IPS-NIHi7 (cell line): ENCODE results near the gene HTT.

Experiments
- DNase-seq: peaks from one replicate; pipeline ENCODE4 v3.0.0; 2012; ENCODE audit warnings: mixed read lengths; ENCODE audit errors: extremely low spot score

Gene HTT

DNA sequence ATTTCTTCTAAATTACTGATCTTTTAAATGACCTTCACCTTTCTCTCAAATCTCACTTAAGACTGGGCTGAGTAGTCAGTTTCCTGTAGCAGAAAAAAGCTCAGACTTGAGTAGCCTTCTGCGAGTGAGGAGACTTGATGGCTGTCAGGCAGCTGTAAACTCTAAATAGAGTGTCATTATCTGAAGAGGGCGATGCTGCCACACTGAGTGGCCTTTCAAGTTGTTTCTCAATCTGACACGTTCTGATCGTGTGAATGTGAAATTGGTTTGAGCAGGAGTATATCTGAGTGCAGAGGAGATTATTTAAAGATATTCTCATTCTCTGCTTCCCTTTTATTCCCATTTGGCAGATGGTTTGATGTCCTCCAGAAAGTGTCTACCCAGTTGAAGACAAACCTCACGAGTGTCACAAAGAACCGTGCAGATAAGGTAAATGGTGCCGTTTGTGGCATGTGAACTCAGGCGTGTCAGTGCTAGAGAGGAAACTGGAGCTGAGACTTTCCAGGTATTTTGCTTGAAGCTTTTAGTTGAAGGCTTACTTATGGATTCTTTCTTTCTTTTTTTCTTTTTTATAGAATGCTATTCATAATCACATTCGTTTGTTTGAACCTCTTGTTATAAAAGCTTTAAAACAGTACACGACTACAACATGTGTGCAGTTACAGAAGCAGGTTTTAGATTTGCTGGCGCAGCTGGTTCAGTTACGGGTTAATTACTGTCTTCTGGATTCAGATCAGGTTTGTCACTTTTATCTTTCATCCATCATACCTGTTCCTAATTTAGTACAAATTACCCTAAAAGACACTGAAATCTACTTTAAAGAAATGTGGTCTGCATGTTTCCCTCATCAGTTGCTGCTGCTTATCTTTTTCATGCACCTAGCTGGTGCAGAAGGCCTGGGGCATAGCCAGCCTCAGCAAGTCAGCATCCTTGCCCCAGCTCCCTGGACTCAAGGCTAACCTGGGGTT, 100.2 kb downstream of the HTT start:
- no peak for DNase-seq

DNA sequence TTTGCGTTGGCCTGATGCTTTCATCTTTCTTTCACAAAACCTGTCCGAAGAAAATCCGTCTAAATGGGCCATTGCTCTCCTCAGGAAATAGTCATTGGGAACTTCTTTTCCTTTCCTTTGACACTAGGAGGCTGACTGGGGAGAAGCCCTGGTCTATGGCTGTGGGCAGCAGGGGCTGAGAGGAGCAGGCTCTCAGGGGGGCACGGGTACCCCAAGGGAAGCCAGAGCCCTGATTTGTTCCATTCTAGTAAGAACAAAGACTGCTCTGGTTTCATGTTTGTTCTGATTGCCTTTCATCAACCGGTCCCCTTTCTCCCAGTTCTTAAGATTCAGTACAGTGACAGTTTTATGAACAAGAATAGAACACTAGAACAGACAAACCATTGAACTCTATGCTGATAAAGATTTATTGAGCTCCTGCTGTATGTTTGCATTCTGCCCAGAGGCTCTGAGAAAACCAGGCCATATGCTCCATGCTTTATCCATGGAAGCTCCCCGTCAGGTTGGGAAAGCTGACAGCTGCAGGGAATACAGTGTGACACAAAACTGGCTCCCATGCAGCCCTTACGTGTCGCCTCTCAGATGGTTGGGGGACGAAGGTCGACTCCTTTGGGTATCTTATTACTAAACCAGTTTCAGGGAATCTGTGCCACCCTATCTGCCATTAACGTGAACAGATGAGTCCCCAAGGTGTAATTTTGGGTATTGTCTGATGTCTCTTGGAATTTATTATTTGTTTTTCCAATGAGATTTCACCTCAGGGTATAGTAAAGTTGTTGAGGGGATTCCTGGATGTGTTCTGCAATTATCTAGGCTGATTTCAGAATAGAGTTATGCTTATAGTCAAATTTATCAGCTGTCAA, 102.1 kb downstream of the HTT start:
- no peak for DNase-seq

DNA sequence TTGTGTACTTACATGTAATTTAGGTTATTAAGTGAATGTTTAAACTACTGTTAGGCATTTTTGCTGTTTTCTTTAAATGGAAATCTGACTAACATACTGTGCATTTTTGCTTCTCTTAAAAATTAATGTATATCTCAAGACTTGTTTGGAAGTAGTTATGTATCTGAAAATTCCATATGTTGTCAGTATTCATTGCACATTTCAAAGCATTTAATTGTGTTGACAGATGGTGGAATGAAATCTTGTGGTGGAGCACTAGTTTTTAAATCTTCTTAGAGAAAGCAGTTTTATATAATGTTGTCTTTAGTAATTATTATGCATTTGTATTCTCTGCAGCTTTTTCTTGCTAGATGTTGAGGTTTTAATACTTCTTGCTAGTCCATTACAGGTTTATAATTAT, 102.9 kb downstream of the HTT start:
- DNase-seq = no peak

DNA sequence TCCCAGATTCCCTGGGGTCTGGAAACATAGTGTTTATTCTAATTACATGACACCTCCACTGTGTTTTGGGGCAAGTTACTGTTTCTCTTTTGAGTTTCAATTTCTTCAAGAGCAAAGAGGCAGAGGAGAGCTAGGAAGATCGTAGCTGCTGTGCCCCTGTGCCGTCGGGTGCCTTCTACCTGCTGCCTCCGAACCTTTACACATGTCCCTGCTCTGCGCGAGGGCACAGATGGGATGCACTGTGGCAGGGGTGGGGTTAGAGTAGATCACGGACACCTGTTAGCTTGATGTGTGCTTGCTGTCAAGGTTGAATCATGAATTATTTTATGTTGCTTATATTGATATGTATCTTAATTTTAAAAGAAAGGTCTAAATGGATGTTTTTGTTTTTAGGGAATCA, 103.4 kb downstream of the HTT start:
- no peak for DNase-seq

DNA sequence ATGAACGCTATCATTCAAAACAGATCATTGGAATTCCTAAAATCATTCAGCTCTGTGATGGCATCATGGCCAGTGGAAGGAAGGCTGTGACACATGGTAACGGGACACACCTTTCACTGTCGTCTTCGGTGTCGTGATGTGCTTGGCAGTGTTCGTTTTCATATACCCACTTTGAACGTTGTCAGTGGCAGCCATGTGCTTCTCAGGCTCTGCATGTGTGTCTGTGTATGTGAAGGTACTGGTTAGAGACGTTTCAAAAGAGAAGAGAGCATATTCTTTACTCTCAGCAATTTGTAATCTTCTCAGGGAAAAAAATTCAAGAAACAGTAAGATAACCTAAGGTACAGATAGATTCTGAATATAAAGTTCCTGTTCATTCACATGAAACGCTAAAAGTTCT, 103.9 kb downstream of the HTT start:
- DNase-seq = no peak

DNA sequence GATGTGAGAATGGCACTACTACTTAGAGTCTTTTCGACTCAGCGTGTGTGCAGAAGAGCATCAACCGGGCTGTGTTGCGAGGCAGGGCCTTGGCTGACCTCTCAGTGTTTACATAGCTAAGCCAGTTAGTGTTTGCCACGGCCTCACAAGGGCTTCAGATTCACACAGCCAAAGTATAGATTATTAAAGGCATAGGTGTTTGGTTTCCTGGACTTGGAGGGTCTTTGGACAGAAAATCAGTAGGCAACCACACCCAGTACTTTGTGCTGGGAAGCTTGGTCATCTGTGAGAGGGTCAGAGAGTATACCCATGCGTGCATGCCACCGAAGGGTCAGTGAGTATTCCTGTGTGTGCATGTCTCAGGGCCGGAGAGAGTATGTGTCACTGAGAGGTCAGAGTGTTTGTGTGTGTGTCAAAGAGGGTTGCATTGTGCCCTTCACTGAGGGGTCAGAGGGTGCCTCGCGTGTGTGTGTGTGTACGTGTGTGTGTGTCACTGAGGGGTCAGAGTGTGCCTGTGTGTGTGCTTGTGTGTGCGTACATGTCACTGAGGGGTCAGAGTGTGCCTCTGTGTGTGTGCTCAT, 104.7 kb downstream of the HTT start:
- no peak for DNase-seq

DNA sequence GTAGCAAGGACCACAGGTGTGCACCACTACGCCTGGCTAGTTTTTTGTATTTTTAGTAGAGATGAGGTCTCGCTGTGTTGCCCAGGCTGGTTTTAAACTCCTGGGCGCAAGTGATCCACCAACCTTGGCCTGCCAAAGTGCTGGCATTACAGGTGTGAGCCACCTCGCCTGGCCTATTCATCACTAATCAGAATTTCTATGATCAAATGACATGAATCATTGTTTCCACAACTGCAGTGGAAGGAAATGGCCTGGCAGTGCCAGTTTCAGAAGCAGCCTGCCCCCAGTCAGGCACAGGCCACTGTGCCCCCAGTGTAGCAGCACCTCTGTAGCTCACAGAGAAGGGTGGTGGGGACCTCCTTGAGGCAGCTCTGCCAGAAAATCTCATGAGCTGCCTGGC, 108.5 kb downstream of the HTT start:
- no peak for DNase-seq

DNA sequence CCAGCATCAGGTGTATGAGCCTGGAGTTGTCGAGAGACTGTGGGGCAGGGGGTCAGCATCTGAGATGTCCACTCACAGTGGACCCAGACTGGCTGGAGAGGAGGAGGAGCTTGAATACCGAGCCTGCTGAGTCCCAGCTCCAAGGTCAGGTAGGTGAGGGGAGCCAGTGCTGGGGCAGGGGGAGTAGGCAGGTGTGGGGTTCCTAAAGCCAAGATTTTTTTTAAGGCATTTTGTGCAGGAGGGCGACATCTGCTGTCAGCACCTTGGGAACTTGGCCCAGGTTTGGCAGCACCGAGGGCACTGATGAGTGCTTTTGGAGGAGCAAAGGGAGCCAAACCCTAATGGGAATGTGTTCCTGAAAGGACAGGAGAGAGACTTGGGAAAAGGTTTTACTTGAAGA, 110.2 kb downstream of the HTT start:
- no peak for DNase-seq

DNA sequence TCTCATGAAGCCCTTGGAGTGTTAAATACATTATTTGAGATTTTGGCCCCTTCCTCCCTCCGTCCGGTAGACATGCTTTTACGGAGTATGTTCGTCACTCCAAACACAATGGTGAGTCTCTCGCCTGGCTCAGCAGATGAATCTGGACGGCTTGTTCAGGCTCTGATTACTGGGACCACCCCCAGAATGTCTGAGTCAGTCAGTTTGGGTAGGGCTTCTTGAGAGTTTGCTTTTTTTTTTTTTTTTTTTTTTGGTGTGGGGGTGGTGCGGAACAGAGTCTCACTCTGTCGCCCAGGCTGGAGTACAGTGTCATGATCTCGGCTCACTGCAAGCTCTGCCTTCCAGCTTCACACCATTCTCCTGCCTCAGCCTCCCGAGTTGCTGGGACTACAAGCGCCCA, 112.1 kb downstream of the HTT start:
- no peak for DNase-seq

DNA sequence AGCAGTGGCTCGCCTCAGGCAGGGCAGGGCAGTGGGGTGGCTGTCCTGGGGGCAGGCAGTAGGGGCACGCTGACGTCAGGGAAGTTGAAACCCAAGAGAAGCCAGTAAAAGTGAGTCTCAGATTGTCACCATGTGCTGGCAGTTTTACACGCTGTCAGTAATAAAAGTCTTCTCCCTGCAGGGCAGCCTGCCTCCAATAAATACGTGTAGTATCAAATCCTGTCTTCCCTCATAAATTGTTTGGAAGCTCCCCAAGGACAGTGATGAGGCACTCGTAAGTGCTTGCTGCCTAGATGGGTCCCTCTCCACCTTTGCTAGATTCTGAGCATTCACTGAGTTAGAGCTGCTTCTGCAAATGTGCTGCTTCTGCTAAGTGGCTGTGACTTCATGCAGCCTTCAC, 113.6 kb downstream of the HTT start:
- DNase-seq = no peak

DNA sequence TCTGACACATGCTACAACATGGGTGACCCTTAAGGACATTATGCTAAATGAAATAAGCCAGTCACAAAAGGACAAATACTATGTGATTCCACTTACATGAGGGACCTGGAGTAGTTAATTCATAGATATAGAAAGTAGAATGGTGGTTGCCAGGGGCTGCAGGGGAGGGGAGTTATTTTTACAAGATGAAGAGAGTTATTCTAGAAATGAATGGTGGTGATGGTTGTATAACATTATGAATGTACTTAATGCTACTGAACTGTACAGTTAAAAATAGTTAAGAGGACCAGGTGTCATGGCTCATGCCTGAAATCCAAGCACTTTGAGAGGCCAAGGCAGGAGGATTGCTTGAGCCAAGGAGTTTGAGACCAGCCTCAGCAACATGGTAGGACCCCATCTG, 115.0 kb downstream of the HTT start:
- DNase-seq = no peak

DNA sequence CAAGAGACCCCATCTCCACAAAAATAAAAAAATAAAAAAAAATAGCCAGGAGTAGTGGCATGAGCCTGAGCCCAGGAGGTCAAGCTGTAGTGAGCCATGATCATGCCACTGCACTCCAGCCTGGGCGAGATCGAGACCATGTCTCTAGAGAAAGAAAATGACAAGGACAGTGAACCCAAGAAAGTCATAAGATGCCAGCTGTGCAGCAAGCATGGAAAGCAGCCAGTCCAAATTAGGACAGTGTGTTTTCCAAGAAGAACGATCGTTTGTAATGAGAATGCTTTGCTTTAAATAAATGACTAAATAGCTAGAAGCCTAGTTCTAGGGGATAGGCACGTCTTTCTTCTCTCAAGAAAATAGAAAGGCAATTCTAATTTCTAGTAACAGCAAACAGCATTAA, 116.1 kb downstream of the HTT start:
- no peak for DNase-seq

DNA sequence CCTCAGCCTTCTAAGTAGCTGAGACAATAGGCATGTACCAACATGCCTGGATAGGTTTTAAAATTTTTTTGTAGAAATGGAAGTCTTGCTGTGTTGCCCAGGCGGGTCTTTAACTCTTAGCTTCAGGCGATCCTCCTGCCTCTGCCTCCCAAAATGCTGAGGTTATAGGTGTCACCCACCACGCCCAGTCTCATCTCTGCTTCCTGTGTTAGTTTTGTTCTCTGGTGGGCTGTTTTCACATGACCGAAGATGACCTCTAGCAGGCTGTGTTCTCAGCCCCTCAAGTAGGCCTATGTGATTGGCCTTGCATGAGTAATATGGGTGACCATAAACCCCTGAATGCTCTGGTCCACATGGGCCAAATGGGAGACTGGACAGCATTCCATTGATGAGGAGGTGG, 117.7 kb downstream of the HTT start:
- DNase-seq = no peak

DNA sequence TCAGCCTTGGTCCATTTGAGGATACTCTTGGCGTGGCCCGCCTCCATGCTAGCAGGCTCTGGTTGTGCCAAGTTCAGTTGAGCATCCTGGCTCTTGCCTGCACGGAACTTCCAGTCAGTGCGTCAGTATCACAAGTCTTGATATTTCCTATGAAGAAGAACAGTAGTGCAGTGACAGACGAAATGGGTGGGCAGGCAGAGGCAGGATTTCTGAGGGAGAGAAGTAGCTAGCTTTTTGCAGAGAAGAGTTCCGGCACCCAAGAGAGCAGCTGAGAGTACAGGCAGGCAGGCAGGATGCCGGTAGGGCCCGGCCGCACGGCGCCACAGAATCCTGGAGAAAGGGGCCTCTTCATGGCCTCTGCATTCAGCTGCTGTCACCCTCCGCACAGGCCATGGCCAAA, 118.3 kb downstream of the HTT start:
- no peak for DNase-seq

DNA sequence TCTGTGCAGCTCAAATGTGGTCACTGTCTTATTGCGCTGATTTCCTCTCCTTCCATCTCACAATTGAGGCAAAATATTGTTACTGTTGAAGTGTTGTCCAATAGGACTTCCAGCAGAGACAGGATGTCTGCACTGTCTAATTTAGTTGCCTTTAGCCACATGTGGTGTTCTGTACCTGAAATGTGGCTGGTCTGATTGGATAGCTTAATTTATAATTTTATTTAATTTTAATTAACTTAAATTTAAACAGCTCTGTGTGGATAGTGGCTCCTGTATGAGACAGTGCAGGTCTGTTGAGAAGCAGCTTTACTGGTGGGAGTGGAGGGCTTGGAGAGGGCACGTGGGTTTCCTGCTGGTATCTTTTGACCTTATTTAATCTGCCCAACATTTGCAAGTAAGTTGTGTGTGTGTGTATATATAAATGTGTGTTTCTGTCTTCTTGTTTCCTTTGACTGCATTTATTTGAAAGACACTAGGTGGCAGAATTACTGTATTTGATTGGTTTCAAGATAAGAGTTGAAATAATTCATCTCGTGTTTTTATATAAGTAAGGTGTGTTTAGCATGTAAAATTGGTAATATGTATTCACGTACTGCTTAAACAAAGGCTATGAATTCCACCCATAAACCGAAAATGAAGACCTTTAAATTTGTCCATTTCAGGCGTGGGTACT, 119.2 kb downstream of the HTT start:
- DNase-seq = no peak

DNA sequence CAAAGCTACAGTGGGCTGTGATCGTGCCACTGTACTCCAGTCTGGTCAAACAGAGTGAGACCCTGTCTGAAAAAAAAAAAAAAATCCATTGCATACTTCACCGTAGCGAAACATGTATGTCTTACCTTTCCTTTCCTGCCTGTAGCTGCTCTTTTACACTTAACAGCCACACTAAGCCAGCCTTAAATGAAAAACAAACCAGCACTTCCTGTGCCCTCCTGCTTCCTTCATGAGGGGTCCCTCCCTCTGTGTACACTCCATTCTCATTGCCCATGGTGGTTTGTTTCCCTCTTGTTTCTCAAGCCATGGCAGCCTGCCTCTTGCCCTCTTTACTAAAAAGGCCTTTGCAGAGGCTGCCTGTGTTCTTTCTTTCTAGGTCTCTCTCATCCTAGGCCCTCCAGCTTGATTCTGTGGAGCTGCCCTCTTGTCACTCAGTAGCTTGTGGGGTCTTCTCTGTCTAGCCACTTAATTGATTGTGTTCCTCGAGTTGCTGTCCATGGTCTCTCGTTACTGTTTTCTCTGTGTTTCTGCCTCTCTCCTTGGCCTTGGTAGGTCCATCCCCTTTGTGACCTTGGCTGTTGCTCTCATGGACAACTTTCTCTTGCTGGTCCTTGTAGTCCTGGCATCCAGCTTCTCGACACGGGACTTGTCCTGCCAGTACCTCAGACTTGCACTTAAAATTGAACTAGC, 122.3 kb downstream of the HTT start:
- no peak for DNase-seq

DNA sequence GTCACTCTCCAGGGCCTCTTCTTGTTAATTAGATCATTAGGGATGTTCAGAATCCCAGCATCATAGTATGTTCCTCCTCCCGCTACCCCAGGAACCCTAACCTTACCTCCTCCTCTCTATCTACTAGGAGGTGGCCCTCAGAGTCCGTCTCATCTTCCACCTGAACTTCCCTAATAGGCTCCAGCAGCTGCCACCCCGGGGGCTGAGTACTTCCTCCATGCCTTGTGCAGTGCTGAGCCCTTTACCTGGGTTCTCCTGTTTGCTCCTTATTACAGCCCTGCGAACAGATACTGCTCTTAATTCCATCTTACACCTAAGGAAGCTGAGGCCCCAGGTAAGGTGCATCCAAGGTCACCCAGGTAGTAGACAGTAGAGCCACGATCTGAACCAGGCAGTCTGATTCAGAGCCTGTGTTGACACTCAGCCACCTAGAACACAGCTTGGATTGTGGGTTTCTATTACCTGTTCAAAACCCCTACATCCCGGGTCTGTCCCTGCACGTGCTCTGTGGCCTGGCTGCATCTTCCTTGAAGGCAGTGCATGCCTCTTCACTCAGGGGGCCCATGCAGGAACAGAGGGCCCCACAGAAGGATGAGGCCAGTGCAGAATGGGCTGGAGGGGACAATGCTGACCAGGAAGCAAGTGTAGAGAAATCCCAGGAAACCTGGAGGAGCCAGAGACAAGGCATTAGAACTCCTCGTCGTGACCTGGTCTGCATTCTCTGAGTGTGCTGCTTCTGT, 123.1 kb downstream of the HTT start:
- DNase-seq = no peak

DNA sequence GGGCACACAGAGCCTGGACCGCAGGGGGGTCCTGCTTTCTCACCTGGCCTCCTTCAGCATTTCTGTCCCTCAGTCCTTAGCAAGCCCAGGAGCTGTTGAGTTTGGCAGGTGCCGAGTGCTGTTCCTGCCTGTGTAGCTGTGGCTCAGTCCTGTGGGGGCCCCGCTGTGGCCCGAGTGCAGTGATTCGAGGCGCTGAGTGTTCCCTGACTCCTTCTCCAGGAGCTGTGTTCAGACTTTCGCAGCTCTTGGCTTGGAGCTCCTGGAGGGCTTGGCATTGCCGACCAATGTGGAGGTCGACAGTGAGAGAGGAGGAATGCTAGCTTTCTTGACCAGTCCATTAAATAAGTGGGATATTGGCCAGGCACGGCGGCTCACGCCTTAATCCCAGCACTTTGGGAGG, 124.4 kb downstream of the HTT start:
- DNase-seq = no peak

DNA sequence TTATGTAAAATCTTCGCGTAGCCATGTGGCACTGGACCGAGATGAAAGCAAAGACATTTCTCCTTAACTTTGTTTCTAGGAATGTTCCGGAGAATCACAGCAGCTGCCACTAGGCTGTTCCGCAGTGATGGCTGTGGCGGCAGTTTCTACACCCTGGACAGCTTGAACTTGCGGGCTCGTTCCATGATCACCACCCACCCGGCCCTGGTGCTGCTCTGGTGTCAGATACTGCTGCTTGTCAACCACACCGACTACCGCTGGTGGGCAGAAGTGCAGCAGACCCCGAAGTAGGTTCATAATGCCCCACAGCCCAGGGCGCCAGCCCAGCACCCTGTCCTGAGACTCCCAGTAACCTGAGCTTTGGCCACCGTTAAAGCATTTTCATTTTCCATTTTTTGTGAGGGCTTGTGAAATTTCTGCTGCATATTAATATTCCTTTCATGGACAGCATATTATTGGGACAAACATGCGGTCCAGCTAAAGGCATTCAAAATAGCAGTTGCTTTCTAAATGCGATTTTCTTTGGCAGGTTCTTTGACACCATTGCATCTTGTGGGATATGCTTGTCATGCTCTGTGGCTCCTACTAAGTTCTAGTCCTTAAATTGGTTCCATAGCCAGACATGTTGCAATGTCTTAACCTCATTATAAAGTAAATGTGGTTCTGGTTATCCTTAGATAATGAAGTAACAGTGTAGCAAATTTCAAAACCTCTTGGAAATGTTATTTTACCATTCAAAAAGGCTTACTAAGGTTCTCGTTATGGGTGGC, 125.4 kb downstream of the HTT start:
- no peak for DNase-seq
